ENCODE data around the gene ERAP2.

DNA sequence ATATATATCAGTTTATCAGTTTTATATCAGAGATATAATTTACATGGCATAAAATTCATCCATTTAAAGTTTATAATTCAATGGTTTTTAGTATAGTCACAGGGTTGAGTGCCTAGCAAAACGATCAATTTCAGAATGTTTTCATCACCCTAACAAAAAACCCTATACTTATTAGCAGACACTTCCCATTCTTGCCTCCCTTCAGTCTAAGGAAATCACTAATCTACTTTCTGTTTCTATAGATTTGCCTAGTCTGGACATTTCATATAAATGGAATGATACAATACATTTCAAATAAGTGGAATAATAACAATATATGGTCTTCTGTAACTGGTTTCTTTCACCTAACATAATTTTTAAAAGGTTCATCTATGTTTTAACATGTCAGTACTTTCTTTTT, 50.0 kb downstream of the ERAP2 start:
- TF ChIP-seq CTCF (IDR thresholded peaks at IDR 0.05) (no peak), POLR2A (IDR thresholded peaks at IDR 0.05) (no peak)
